ENCODE measurements around the gene KRTAP10-1.

DNA sequence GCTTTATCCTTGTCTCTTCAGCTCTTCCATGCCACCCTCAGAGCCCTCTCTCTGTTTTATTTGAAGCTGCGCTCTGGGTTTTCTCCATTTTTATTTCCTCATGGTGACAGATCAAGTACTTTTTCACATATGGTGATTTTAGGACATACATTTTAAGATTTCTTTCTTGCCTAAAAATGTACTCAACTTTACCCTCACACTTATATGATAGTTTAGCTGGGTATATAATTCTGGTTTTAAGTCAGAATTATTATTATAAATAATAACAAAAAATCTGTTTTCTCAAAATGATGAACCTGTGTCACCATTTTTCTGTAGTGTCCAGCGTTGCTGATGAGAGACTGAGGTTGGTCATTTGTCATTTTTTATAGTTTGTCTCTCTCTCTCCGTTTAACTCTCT, 41.2 kb upstream of the KRTAP10-1 start:
- TF ChIP-seq POLR2A (IDR thresholded peaks at IDR 0.05) (no peak), EP300 (IDR thresholded peaks at IDR 0.05) (no peak)
- TF ChIP-seq, protein P1, sequence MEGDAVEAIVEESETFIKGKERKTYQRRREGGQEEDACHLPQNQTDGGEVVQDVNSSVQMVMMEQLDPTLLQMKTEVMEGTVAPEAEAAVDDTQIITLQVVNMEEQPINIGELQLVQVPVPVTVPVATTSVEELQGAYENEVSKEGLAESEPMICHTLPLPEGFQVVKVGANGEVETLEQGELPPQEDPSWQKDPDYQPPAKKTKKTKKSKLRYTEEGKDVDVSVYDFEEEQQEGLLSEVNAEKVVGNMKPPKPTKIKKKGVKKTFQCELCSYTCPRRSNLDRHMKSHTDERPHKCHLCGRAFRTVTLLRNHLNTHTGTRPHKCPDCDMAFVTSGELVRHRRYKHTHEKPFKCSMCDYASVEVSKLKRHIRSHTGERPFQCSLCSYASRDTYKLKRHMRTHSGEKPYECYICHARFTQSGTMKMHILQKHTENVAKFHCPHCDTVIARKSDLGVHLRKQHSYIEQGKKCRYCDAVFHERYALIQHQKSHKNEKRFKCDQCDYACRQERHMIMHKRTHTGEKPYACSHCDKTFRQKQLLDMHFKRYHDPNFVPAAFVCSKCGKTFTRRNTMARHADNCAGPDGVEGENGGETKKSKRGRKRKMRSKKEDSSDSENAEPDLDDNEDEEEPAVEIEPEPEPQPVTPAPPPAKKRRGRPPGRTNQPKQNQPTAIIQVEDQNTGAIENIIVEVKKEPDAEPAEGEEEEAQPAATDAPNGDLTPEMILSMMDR (IDR thresholded peaks at IDR 0.05): no peak

Data from ovary (tissue), 3 donors.